ENCODE results near the gene HBD.
"Not testable (repeated sequence)": the region's sequence is repeated elsewhere in the genome, so short reads cannot be mapped to it uniquely, and the experiment has no call there.

The HBD gene

GRCh38 chr11:5252192-5252918 is 18.1 kb upstream of the HBD start:
- no peak for DNase-seq

DNA sequence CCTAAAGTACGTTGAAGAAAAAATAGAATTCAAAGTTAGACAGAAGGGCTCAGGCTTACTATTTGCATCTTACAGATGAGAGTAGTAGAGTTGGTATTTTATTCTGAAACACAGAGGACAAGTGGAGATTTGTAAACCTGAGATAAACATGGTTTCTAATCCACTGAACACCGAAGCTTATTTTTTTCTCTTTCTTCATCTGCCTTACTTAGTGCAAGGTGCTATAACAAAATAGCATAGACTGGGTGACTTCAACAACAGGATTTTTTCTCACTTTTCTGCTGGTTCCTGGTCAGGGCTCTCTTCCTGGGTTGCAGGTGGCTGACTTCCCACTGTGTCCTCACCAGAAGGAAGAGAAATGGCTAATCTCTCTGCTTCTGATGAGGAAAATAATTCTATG is 17.5 kb upstream of the HBD start:
- DNase-seq = no peak

GRCh38 chr11:5250543-5251204 is 16.4 kb upstream of the HBD start:
- no peak for DNase-seq

GRCh38 chr11:5249807-5250396 is 15.6 kb upstream of the HBD start, which contains the start of gene HBG1:
Gene HBG1, minus strand, starts transcription at chr11:5249857. Its CDS starts 53 bp downstream, at chr11:5249804.
- not testable (repeated sequence) for DNase-seq

GRCh38 chr11:5248498-5248897 is 14.2 kb upstream of the HBD start:
- not testable (repeated sequence) for DNase-seq

- DNase-seq = no peak
Measured at GRCh38 chr11:5247472-5248192, 13.3 kb upstream of the HBD start.

GRCh38 chr11:5246772-5247471 is 12.6 kb upstream of the HBD start:
- DNase-seq = no peak

DNA sequence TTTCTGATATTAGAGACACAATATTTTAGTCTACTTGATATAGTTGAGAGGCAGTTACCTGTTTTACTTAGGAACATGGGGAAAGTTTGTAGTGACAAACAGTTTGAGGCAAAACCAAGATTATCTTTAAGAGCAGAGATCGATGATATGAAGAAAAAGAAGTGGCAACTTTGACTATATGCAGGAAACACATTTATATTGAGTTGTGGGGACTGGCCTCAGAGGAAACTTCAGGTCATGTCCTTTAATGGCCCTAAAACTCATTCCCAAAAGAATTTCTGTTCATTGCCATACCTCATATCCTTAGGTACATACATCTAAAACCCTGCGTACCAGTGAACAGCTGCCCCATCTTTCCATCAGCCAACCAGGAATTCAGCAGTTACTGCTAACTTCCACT is 10.9 kb upstream of the HBD start:
- DNase-seq = no peak

- DNase-seq = no peak
Measured at GRCh38 chr11:5243816-5244180, 9.5 kb upstream of the HBD start.

DNA sequence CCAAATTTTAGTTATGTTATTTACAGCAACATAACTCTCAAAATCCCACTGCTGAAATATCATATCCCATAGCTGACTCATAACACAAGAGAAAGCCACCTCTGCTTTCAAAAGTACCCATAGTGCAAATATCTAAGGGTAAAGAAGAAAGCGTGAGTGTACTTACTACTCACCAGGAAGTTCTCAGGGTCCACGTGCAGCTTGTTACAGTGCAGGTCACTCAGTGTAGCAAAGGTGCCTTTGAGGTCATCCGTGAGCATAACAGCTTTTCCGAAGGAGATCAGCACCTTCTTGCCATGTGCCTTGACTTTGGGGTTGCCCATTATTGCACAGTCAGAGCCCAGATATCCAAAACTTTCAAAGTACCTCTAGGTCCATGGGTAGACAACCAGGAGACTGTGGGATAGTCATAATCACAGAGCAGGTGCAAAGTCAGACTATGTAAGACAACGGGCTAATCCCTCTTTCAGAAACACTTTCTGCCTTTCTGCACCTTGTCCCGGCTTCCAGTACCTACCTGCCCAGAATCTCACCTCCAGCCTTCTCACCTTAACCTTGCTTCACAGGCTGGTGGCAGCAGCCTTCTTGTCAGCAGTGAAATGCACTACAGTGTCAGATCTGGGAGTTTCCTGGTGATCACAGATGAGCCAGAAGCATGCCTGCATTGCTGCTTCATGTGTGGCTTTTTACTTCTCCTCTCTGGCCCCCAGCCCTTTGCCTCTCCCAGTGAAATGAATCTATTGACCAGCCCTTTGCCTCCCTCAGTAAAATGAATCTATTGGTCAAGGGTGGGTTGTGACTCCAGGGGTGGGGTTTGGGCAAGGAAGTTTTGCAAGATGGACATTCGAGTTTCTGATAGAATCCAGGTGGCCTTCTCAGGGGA is 8.9 kb upstream of the HBD start:
- no peak for DNase-seq

DNA sequence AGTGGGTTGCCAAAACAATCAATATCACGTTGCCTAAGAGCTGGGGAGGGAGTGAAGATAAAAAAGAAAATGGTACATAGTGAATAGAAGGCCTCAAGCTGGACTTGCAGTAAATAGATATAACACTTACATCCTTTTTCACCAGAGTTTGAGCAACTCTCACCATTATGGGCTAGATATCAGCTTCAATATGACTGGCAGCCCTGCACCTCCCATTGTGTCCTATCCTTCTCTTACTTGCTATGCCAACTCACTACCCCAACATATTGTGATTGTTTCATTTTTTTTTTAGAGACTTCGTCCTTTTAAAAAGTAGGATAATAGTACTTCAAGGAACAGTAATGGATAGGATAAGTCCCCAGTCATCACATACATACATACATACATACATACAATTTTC is 7.9 kb upstream of the HBD start:
- DNase-seq = no peak

DNA sequence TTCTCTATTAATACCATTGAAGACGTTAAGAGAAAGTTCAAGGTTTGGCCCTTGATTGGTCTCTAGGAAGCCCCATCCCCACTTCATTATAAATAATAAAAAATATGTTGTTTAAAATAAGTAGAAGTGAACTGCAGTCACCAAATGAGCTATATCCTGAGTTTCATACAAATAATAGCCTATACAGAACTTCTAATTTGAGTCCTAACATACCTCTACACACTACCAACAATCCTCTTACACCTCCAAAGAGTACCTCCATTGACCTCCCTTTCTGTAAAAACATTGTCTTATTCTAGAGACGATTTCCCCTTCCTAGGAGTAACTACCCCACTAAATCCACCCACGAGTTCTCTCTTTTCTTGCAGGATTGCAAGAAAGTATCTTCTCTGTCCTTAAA is 7.2 kb upstream of the HBD start:
- DNase-seq = no peak

DNA sequence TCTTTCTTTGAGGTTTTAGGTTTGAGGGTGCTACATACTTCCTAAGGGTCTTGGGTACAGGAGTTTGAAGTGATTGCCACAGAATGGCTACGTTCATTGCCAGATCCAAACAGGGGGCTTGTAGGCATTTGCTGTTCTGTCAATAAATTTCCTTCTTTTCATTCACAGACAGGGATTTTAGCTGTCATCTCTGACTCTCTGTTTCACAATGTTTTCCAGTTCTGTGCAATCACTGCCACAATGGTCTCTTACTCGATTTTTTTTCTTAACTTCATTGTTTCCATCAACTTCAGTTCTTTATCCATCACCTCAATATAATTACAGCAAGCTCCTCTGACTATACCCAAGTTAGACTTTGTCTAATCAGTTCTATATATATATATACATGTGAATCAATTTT is 6.2 kb upstream of the HBD start:
- DNase-seq = no peak

- no peak for DNase-seq
Measured at GRCh38 chr11:5240056-5240455, 5.8 kb upstream of the HBD start.

DNA sequence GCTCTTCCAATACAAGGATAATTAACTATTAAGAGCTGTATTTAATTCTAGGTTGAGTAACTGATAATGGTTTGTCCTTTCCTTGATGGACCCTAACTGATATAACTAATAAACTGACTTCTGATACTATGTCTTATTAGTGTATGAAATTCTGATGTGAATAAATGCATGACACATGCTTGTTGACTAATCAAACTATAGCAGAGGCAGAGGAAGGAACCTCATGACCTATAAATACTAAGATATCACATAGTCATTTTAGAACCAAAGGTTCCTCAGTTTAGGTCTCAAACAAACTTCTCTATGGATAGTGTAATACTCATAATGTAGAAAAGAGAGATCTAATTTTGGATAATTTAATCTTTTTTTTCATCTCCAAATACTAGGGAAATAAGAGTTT is 4.8 kb upstream of the HBD start:
- DNase-seq = no peak

- no peak for DNase-seq
Measured at GRCh38 chr11:5238486-5238885, 4.2 kb upstream of the HBD start.

GRCh38 chr11:5237420-5237819 is 3.1 kb upstream of the HBD start:
- DNase-seq = no peak

- DNase-seq = no peak
Measured at GRCh38 chr11:5235364-5236095, 1.2 kb upstream of the HBD start.

- DNase-seq = no peak
Measured at GRCh38 chr11:5233307-5233706, 976 bp downstream of the HBD start.

DNA sequence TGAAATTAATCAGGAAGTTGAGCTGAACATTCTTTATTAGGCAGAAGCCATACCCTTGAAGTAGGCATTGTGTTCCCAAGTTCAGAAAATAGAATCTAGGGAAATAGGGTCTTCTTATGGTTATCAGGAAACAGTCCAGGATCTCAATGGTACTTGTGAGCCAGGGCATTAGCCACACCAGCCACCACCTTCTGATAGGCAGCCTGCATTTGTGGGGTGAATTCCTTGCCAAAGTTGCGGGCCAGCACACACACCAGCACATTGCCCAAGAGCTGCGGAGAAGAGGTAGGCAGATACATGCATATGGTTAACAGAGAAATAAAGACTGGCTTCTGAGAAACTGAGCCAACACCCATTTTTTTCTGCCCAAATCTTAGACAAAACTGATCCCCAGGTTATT is 1.5 kb downstream of the HBD start:
- DNase-seq = no peak

DNA sequence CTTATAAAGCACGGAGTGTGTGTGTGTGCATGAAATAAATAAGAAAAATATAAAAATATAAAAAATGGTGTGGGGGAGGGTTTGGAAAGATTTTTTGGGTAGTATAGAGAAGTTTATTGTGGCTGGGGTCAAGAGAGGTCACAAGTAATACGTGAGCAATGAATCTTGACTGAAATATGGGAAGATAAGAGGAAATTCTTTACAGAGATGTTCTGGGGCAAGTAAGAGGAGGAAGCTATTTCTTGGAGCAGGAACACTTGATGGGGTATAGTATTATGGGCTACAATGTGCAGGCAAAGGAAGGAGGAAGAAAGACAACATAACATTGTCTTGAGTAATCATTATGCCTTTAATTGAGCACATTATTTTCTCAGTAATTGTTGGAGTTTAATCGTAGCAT is 2.1 kb downstream of the HBD start:
- no peak for DNase-seq

Measured in NCI-H526 (cell line).